ENCODE measurements around the gene MTMR10.
A peak's percentile ranks its signal among the peaks of the same experiment; 100 is the strongest.

DNA sequence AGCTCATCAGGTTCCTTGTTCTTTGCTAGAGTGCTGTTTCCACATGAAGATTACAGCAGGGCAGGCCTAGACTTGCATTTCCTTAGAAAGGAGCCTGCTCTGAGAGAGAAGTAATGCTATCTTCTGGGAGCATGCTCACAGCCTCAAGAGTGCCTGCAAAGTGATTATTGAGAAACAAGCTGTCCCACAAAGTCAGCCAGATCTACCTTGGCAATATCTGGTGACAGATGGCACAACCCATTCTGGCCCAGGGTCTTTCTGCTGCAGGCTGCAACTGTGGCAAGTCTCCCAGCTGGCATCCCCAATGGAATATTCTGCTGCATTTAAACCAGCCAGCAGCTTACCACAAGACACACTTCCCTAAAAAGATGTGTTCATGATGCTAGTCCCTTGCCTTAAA, 29.3 kb downstream of the MTMR10 start:
- TF ChIP-seq, protein P1, sequence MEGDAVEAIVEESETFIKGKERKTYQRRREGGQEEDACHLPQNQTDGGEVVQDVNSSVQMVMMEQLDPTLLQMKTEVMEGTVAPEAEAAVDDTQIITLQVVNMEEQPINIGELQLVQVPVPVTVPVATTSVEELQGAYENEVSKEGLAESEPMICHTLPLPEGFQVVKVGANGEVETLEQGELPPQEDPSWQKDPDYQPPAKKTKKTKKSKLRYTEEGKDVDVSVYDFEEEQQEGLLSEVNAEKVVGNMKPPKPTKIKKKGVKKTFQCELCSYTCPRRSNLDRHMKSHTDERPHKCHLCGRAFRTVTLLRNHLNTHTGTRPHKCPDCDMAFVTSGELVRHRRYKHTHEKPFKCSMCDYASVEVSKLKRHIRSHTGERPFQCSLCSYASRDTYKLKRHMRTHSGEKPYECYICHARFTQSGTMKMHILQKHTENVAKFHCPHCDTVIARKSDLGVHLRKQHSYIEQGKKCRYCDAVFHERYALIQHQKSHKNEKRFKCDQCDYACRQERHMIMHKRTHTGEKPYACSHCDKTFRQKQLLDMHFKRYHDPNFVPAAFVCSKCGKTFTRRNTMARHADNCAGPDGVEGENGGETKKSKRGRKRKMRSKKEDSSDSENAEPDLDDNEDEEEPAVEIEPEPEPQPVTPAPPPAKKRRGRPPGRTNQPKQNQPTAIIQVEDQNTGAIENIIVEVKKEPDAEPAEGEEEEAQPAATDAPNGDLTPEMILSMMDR (IDR thresholded peaks at IDR 0.05 in 4 of 5, conservative IDR thresholded peaks at IDR 0.05 in 1 of 5): no peak
- peak in 1 of 2 donors; percentile 19 for TF ChIP-seq POLR2A (IDR thresholded peaks at IDR 0.05)

All from gastrocnemius medialis (tissue), 4 donors.